ENCODE results near the gene SPATA20.

DNA sequence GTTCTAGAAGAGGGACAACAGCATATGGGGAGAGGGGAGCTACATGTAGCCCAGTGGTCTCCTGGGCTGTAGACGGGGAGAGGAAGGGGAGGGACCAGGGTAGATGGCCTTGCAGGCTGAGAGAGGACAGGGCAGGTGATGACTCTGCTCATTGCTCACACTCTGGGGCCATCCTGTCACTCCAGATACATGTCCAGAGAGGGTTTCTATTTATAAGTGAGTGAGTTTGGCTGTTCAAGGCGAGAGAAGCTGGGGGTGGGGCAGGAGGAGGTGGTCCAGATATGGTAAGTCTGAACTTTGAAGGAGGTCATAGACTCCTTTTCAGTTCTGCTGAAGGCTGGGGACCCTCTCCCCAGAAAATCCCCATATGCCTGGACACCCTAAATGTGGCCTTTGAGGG is 35.8 kb downstream of the SPATA20 start:
- TF ChIP-seq, protein P1, sequence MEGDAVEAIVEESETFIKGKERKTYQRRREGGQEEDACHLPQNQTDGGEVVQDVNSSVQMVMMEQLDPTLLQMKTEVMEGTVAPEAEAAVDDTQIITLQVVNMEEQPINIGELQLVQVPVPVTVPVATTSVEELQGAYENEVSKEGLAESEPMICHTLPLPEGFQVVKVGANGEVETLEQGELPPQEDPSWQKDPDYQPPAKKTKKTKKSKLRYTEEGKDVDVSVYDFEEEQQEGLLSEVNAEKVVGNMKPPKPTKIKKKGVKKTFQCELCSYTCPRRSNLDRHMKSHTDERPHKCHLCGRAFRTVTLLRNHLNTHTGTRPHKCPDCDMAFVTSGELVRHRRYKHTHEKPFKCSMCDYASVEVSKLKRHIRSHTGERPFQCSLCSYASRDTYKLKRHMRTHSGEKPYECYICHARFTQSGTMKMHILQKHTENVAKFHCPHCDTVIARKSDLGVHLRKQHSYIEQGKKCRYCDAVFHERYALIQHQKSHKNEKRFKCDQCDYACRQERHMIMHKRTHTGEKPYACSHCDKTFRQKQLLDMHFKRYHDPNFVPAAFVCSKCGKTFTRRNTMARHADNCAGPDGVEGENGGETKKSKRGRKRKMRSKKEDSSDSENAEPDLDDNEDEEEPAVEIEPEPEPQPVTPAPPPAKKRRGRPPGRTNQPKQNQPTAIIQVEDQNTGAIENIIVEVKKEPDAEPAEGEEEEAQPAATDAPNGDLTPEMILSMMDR (IDR thresholded peaks at IDR 0.05) = no peak
- TF ChIP-seq POLR2A (IDR thresholded peaks at IDR 0.05) = no peak

All from heart left ventricle (tissue), 13 donors.